Endothelial cell of umbilical vein (primary cell): ENCODE results near the gene THY1. TPM values are rescaled to one million over a fixed set of nuclear protein-coding genes. Genes with fewer than 3 reads are reported as not detected.

Experiments
- BruUV-seq: library from RNA; stranded (reverse); fragments of 400-500 nt; replicated peaks from 2 replicates; lab custom pipeline; 2021; lab: Mats Ljungman, UMichigan
- CTCF ChIA-PET: fragments of 300-600, 350-600 bp; sonication (Branson Sonifier 250); formaldehyde crosslinking; loops from one replicate; lab custom pipeline; 2021; ENCODE audit warnings: antibody characterized with exemption, inconsistent platforms; lab: Charles Lee
- POLR2A ChIA-PET: fragments of 300-600, 350-600 bp; sonication (Branson Sonifier 250); formaldehyde crosslinking; loops from one replicate; lab custom pipeline; 2021; ENCODE audit warnings: antibody characterized with exemption, inconsistent platforms; lab: Charles Lee
- DNase-seq: peaks from one replicate; pipeline ENCODE4 v3.0.0-alpha.2; 2011; ENCODE audit warnings: low read depth, low spot score
- FAIRE-seq: peaks from 2 replicates; lab custom pipeline; 2011; peaks lifted over from hg19 to GRCh38; lab: Jason Lieb, UNC
- H2AFZ ChIP-seq: 2 replicates; pipeline ENCODE4 v1.6.0; 2012; ENCODE audit warnings: low read depth, low read length, control low read depth, inconsistent platforms
- H3K27ac ChIP-seq: 2 replicates; pipeline ENCODE4 v1.5.1; 2011; ENCODE audit warnings: low read depth, mild to moderate bottlenecking, control low read depth, low read length, moderate library complexity; ENCODE audit not compliant: insufficient read depth
- H3K27me3 ChIP-seq, 2 experiments: 2 replicates each; pipeline versions ENCODE4 v1.6.0 to v1.6.1; 2011; ENCODE audit warnings: low read length in 2 of 2, mixed read lengths in 1 of 2; ENCODE audit not compliant: control insufficient read depth in 2 of 2, insufficient read depth in 2 of 2
- H3K36me3 ChIP-seq, 2 experiments: 2 replicates in 1 of 2; 3 replicates in 1 of 2; pipeline ENCODE4 v1.5.1; 2011; ENCODE audit warnings: low read length in 2 of 2, mild to moderate bottlenecking in 1 of 2, moderate library complexity in 1 of 2; ENCODE audit not compliant: control insufficient read depth in 2 of 2, insufficient read depth in 2 of 2; ENCODE audit errors: extremely low read depth in 1 of 2
- H3K4me1 ChIP-seq: 3 replicates; pipeline ENCODE4 v1.5.1; 2011; ENCODE audit warnings: mild to moderate bottlenecking, low read length; ENCODE audit not compliant: control insufficient read depth, insufficient read depth; ENCODE audit errors: extremely low read depth
- H3K4me2 ChIP-seq: 2 replicates; pipeline ENCODE4 v1.6.1; 2011; ENCODE audit warnings: low read length, control low read depth, mixed read lengths; ENCODE audit not compliant: insufficient read depth
- H3K4me3 ChIP-seq, 3 experiments: fragments of 200-600 bp in 1 of 3; sonication (generic), shearing (Covaris generic) in 1 of 3; replicated peaks in 1 of 3; 2 replicates each; pipeline ENCODE4 v1.5.1; 2011 to 2016; ENCODE audit warnings: control low read depth in 3 of 3, low read length in 3 of 3, mild to moderate bottlenecking in 2 of 3, inconsistent platforms in 1 of 3, low read depth in 1 of 3, moderate library complexity in 1 of 3; ENCODE audit not compliant: insufficient read depth in 1 of 3
- H3K79me2 ChIP-seq: 2 replicates; pipeline ENCODE4 v1.6.0; 2012; ENCODE audit warnings: low read length, inconsistent platforms; ENCODE audit not compliant: control insufficient read depth, insufficient read depth
- H3K9ac ChIP-seq: replicated peaks from 2 replicates; pipeline ENCODE3; 2011; ENCODE audit warnings: low read length, control low read depth; ENCODE audit not compliant: insufficient read depth; ENCODE audit errors: extremely low read depth
- H3K9me1 ChIP-seq: replicated peaks from 3 replicates; pipeline ENCODE4 v1.6.0; 2011; ENCODE audit warnings: mild to moderate bottlenecking, low read length; ENCODE audit not compliant: control insufficient read depth, insufficient read depth; ENCODE audit errors: extremely low read depth
- H3K9me3 ChIP-seq: replicated peaks from 2 replicates; pipeline ENCODE4 v1.5.1; 2012; ENCODE audit warnings: low read length, inconsistent platforms; ENCODE audit not compliant: control insufficient read depth, insufficient read depth
- H4K20me1 ChIP-seq: replicated peaks from 2 replicates; pipeline ENCODE3; 2011; ENCODE audit warnings: mild to moderate bottlenecking, low read length; ENCODE audit not compliant: control insufficient read depth, insufficient read depth; ENCODE audit errors: extremely low read depth
- EZH2 ChIP-seq: IDR thresholded peaks from 2 replicates; pipeline ENCODE4 v1.6.1; 2012; ENCODE audit warnings: borderline replicate concordance, low read depth, mild to moderate bottlenecking, moderate library complexity, low read length, inconsistent platforms; ENCODE audit not compliant: severe bottlenecking
- FOS ChIP-seq: IDR thresholded peaks from 2 replicates; pipeline ENCODE4 v1.6.1; 2011; ENCODE audit warnings: mild to moderate bottlenecking, low read length, moderate library complexity, borderline replicate concordance; ENCODE audit not compliant: insufficient read depth
- GATA2 ChIP-seq: IDR thresholded peaks from 2 replicates; pipeline ENCODE4 v1.7.0; 2011; ENCODE audit warnings: low read depth, mild to moderate bottlenecking, moderate library complexity, mixed read lengths, low read length; ENCODE audit not compliant: insufficient read length, insufficient read depth
- JUN ChIP-seq: IDR thresholded peaks from 2 replicates; pipeline ENCODE4 v1.6.1; 2011; ENCODE audit warnings: borderline replicate concordance, low read depth; ENCODE audit not compliant: insufficient read length, insufficient read depth
- MYC ChIP-seq: IDR thresholded peaks from one replicate; pipeline ENCODE4 v1.6.1; 2011; ENCODE audit warnings: mild to moderate bottlenecking, low read depth, low read length
- POLR2A ChIP-seq: IDR thresholded peaks from 2 replicates; pipeline ENCODE4 v1.6.1; 2012; ENCODE audit warnings: low read depth, mild to moderate bottlenecking, control low read depth, low read length
- POLR2AphosphoS5 ChIP-seq: IDR thresholded peaks from 2 replicates; pipeline ENCODE4 v1.6.1; 2012; ENCODE audit warnings: low read depth, mild to moderate bottlenecking, control low read depth, low read length, moderate library complexity; ENCODE audit not compliant: insufficient read depth
- dilution Hi-C: fragments of 300-500 bp; cut with MboI; formaldehyde crosslinking; loops from one replicate; pipeline ENCODE4 v1.15.0; 2019; ENCODE audit warnings: low sequenced_read_pairs; ENCODE audit not compliant: extremely low pct_ligation_motif_present
- intact Hi-C: fragments of 100-400 bp; cut with micrococcal nuclease; formaldehyde crosslinking; loops from one replicate; pipeline ENCODE4 v1.10.0; 2022
- polyA plus RNA-seq, 4 experiments: library from polyadenylated mRNA; depleted of rRNA in 3 of 4; stranded (reverse) in 3 of 4; unstranded in 1 of 4; fragments of >200 nt; gene quantifications; 2 replicates each; pipeline versions ENCODE4 v1.2.1 to v1.2.3, GENCODE V29; 2011 to 2012; ENCODE audit warnings: missing spikeins in 1 of 4
- total RNA-seq: library from RNA; stranded (reverse); gene quantifications from 2 replicates; pipeline ENCODE4 v1.2.3, GENCODE V29; 2021
- TF ChIP-seq, protein P1 (sequence below), 2 donors: IDR thresholded peaks; 1 replicate in 1 of 2; 2 replicates in 1 of 2; pipeline ENCODE4 v1.5.1; 2011; ENCODE audit warnings: low read length in 2 of 2, mild to moderate bottlenecking in 2 of 2, moderate library complexity in 2 of 2, control low read depth in 1 of 2, inconsistent platforms in 1 of 2, low read depth in 1 of 2; ENCODE audit not compliant: insufficient read depth in 1 of 2; ENCODE audit errors: extremely low read depth in 1 of 2
- TF ChIP-seq, protein P2 (sequence below): IDR thresholded peaks from 2 replicates; pipeline ENCODE4 v1.6.1; 2011; ENCODE audit not compliant: insufficient read depth, insufficient read length

THY1 gene
- total and polyA plus RNA-seq, 2 donors (not counting 3 experiments of a cell fraction or from before 2014, with no cell fraction given): 0.75 to 1.4 TPM

DNA sequence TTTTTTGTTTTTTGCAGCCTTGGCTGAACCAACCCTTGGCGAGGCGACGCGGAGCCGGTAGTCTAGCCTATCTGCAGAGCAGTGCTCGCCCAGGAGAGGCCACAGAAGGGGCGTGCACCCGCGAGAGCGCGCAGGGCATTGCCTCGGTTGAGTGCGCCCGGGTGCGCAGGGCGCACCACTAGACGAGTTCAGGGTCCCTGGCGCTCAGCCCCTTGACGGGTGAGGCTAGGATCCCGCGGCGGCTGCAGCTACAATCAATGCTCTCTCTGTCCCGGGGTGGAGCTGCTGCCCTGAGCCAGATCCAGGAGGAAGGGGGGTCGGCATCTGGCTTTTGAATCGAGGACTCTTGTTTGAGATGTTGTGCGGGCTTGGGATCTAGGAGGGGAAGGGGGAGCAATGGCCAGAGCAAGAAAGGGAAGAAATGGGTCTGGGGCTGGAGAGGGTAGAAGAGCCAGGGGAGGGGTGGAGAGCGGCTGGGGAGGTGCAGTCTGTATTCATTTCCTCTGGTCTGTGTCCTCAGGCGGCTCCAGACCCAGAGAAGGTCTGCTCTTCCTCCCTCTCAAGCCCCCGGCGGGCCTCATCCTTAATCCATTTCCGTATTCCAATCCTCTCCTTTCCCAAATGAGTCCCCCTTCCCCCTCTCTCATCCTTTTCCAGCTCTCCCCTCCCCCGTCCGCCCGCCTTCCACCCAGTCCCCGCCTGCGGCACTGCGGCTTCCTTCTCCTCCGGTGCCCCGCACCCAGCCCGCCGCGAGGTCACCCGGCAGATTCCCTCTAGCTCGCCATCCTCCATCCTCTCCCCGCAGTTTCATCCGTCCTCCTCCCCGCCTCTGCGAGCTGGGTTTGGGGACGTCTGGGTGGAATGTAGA is 797 bp downstream of the THY1 start:
- no peak overlapping the region for H3K4me3 ChIP-seq
- H3K9me1 ChIP-seq: no peaks in the 10 kb centered on the region
- ChIA-PET CTCF (no interaction called here), POLR2A (no interaction called here)
- DNase-seq (no peak), FAIRE-seq (no peak)
- peaks cover 26 to 33% of the 10 kb centered on the region in 2 experiments for H3K27me3 ChIP-seq
- H2AFZ ChIP-seq: no peak overlapping the region
- dilution Hi-C loops: no loop called here
- H3K4me2 ChIP-seq: no peak overlapping the region
- no peak overlapping the region for H3K9ac ChIP-seq
- no TSS peak for BruUV-seq
- no peaks in the 10 kb centered on the region for H3K36me3 ChIP-seq
- no peaks in the 10 kb centered on the region for H3K9me3 ChIP-seq
- TF ChIP-seq EZH2 (peak; percentile 73), MYC (no peak)
- no peaks in the 10 kb centered on the region for H4K20me1 ChIP-seq
- no peaks in the 10 kb centered on the region for H3K79me2 ChIP-seq
- intact Hi-C loops: no loop called here
- H3K27ac ChIP-seq: no peak overlapping the region
- no peaks in the 10 kb centered on the region for H3K4me1 ChIP-seq

DNA sequence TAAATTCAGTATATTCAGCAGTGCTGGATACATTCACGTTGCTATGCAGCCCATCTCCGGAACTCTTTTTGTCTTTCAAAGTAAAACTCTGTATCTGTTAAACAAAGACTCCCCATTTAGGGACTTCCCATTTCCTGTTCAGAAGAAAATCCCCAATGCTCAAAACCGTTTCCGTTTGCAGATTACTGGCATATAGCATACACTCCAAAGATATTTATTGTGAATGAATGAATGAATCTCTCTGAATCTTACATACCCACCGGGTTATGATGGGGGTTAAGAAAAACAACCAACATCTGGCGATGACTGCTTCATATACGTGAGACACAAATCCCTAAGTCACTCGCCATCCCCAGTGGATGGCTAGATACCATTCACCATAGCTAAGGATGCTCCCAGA is 1.6 kb downstream of the THY1 start:
- Histone ChIP-seq H3K4me2 (no peak overlapping the region), H3K27me3 (peaks cover 26 to 32% of the 10 kb centered on the region in 2 experiments), H2AFZ (no peak overlapping the region), H3K9me1 (no peaks in the 10 kb centered on the region), H3K36me3 (no peaks in the 10 kb centered on the region), H3K9me3 (no peaks in the 10 kb centered on the region), H3K9ac (no peak overlapping the region), H3K27ac (no peak overlapping the region), H3K4me1 (no peaks in the 10 kb centered on the region), H4K20me1 (no peaks in the 10 kb centered on the region), H3K4me3 (no peak overlapping the region), H3K79me2 (no peaks in the 10 kb centered on the region)
- ChIA-PET POLR2A (no interaction called here), CTCF (no interaction called here)
- FAIRE-seq: no peak
- no peak for DNase-seq
- TF ChIP-seq, protein P1, sequence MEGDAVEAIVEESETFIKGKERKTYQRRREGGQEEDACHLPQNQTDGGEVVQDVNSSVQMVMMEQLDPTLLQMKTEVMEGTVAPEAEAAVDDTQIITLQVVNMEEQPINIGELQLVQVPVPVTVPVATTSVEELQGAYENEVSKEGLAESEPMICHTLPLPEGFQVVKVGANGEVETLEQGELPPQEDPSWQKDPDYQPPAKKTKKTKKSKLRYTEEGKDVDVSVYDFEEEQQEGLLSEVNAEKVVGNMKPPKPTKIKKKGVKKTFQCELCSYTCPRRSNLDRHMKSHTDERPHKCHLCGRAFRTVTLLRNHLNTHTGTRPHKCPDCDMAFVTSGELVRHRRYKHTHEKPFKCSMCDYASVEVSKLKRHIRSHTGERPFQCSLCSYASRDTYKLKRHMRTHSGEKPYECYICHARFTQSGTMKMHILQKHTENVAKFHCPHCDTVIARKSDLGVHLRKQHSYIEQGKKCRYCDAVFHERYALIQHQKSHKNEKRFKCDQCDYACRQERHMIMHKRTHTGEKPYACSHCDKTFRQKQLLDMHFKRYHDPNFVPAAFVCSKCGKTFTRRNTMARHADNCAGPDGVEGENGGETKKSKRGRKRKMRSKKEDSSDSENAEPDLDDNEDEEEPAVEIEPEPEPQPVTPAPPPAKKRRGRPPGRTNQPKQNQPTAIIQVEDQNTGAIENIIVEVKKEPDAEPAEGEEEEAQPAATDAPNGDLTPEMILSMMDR (IDR thresholded peaks at IDR 0.05; ENCODE audit: extremely low read depth in 1 of 2, insufficient read depth in 1 of 2, low read depth in 1 of 2, low read length in 2 of 2): no peak
- TF ChIP-seq JUN: no peak
- TF ChIP-seq, protein P2, sequence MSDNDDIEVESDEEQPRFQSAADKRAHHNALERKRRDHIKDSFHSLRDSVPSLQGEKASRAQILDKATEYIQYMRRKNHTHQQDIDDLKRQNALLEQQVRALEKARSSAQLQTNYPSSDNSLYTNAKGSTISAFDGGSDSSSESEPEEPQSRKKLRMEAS: no peak
- no peak for TF ChIP-seq POLR2AphosphoS5
- no peak for TF ChIP-seq MYC
- TF ChIP-seq EZH2: no peak
- no peak for TF ChIP-seq GATA2
- no peak for TF ChIP-seq POLR2A
- no peak for TF ChIP-seq FOS
- intact Hi-C loops (no loop called here), dilution Hi-C loops (no loop called here)
- no TSS peak for BruUV-seq
